HuH-7.5 (cell line): ENCODE data around the gene FKBP10.
"Not testable (repeated sequence)": the region's sequence is repeated elsewhere in the genome, so short reads cannot be mapped to it uniquely, and the experiment has no call there.

ENCODE experiments used
- DNase-seq: peaks from one replicate; pipeline ENCODE4 v3.0.0; 2011; ENCODE audit warnings: low spot score

Gene FKBP10

DNA sequence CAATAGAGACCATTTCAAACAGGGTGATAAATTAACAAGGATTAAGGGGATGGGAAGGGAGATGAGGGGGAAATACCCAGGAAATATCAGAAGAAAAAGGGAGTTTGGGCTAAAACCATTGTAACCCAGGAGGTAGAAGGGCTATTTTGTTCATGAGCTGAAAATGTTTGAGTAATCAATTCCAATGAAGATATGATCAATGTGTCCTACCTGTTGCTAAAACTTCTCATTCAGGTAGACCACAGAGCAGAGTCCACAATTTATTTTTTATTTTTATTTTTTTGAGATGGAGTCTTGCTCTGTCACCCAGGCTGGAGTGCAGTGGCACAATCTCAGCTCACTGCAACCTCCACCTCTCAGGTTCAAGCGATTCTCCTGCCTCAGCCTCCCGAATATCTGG lies 26.6 kb downstream of the FKBP10 start:
- not testable (repeated sequence) for DNase-seq

DNA sequence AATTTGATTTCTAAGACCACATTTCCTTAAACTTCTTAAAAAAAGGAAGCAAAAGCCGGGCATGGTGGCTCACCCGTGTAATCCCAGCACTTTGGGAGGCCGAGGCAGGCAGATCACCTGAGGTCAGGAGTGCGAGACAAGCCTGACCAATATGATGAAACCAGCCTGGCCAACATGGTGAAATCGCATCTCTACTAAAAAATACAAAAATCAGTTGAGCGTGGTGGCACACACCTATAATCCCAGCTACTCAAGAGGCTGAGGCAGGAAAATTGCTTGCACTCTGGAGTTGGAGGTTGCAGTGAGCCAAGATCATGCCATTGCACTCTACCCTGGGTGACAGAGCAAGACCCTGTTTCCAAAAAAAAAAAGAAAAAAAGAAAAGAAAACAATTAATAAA lies 28.0 kb downstream of the FKBP10 start:
- not testable (repeated sequence) for DNase-seq

DNA sequence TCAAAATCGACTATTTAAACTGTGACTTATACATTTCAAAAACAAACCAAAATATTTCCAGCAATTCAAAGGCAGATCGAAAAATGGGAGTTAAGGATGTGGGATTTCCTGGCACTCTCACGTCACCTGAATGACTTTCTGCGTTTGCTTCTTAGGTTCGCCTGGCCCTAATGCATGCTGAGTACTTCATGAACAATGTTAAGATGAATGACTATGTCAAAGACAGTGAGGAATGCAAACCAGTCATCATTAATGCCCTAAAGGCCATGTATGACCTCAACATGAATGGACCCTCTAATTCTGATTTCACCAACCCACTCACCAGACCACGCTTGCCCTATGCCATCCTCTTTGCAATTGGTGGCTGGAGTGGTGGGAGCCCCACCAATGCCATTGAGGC lies 32.2 kb downstream of the FKBP10 start:
- no peak for DNase-seq

DNA sequence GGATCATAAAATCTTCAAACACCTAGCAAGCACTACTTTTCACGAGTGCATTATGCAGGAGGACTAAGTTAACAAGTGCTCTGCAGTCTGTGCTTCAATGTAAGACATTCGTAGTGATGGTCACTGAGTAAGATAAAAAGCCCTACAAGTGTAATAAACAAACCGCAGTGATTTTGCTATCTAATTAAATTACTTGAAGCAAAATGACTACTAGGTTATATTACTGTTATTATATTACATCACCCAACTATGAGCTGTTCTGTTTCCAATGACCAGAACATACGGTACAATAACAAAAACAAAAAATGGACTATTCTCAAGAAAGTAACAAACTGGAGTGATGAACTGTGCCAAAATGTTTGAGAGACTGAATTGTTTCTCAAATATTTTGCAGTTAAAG lies 36.0 kb downstream of the FKBP10 start:
- no peak for DNase-seq

DNA sequence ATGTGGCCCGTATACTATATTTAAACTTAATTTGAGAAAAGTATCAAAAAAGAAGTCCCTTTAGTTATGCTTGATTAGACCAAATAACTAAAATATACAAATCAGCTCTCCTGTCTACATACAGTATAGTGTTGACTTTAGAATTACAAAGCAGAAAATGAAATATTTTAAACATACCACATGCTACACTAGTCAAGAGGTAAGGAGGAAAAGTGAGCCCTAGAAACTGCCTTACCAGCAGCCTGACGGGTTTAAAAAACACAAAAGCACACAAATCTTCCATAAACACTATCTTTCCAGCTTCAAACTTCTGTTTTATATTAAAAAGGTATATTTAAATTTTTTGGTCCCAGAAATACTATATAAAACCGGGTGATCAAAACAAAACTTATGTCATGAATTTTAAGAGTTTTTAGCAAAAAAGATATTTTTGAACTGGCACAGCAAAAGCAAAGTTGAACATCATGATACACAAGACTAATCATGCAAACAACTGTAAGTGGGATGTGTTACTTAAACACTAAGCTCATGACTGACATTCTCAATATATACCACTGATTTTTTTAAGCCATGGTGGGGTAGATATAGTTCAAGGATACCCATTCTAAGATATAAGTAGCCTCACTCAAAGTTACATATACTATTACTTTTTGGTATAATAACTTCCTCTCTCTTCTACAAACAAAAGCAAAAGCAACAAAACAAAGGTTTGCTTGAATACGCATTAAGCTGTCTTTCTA lies 36.6 kb downstream of the FKBP10 start:
- DNase-seq: no peak

DNA sequence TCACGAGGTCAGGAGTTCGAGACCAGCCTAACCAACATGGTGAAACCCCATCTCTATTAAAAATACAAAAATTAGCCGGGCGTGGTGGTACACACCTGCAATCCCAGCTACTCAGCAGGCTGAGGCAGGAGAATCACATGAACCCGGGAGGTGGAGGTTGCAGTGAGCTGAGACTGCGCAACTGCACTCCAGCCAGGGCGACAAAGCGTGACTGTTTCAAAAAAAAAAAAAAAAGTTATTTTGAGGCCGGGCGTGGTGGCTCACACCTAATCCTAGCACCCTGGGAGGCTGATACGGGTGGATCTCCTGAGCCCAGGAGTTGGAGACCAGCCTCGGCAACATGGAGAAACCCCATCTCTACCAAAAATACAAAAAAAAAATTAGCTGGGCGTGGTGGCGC lies 38.6 kb downstream of the FKBP10 start:
- DNase-seq: not testable (repeated sequence)

DNA sequence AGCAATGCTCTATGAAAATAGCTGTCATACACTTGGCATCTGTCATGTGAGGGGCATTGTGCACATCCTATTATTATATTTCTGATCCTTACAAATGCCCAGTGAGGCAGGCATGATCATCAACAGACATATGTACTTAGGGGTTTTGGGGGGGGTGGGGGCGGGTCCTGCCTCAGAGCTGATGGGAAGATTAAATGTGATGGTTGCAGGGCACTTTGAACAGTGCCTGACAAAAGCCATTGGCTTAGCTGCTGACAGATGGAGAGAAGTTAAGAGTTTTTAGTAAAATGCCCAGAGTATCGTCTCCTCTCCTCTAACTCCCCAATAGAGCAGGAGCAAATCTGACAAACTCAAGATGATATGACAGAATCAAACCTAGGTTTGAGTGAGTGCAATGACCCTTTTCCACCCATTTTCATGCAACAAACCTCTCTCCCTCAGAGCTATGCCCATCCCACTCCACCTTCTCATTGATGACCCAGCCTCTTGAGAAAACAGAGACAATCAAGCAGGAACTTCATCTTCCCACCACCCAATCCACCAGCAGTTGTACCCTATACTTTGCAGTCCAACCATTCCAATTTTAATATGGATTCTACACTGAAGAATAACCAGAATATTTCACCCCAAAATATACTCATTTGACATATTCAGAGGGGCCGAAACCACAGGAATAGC lies 47.6 kb downstream of the FKBP10 start:
- DNase-seq: no peak

DNA sequence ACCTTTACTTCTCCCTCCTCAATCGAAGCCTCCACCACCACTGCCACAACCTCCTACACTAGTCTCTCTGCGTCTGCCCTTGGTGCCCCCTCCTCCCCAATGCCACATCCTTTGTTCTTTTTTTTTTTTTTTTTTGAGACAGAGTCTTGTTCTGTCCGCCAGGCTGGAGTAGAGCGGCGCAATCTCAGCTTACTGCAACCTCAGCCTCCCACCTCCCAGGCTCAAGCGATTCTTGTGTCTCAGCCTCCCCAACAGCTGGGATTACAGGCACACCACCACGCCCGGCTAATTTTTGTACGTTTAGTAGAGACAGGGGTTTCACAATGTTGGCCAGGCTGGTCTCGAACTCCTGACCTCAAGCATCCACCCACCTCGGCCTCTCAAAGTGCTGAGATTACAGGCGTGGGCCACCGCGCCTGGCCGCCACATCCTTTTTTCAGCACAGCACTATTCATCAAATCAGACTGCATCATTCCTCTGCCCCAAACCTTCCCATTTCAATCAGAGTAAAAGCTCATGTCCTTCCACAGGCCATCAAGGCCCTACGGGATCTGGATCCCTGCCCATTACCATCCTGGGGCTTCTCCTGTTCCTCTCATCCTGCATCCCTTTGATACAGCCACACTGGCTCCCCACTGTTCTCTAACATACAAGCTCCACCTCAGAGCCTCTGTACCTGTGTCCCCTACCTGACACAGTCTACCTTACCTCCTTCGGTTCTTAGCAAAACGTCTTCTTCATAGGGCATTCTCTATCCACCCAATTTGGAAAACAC lies 50.5 kb downstream of the FKBP10 start:
- DNase-seq: no peak

DNA sequence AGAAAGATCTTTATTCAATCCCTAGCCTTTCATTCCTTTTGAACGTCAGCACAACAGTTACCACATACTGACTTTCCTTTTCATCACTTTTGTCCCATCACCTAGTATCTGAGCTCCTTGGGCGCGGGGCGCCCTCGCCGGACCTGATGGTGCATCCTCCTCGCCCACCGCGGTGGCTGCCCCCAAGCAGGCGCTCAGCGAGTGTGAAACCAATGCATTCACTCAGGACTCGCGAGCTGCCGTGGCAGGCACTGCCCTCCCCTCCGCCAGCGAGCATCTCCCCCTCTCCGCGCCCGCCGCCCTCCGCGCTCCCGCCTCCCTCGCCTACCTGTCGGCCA lies 51.7 kb downstream of the FKBP10 start:
- no peak for DNase-seq

DNA sequence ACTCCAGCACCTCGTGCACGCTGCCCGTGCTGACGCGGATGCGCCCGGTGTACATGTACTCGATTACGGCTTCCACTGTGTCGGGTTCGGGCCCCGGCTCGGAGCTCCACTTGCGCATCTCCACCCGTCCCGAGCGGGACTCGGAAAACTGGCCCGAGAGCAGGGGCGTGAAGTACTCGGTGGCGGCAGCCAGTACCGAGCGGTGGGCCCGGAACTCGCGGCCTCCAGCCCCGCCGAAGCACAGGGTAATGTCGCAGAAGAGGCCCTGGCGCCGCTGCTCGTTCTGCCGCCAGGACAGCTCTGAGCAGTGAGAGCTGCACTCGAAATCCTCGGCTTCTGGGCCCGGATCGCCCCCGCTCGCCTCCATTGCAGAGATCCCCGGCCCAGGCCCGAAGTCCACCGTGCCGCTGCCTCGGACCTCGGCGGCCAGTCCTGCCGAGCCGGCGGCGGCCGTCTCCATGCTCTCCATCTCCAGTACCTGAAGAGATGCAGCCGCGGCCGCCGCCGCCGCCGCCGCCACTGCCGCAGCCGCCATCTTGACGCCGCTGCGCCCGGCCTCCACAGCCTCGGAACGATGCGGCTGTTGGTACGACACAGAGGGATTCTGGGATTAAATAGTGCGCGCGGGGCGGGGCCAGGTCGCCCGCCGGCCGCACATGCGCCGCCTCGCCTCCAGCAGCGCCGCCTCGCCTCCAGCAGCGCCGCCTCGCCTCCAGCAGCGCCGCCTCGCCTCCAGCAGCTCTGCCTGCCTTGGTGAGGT lies 52.2 kb downstream of the FKBP10 start, which contains the start of gene KLHL11:
Gene KLHL11 (minus strand): TSS at position 588 of the 760 bp plus-strand sequence. CDS start 53 bp downstream, at position 535.
- peak; percentile 88 for DNase-seq

DNA sequence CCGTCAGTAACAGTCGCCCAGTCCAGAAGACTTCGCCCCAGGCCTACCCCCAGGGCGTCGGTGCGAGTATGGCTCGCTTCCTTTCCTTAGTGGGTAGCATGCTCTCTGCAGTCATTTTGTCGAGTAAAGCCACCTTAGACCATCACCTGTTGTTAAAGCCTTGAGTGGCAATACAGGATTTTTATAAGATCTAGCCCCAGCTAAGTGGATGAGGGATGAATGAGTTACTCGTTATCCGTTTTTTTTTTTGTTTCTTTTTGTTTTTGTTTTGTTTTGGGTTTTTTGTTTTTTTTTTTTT lies 52.7 kb downstream of the FKBP10 start:
- DNase-seq: no peak

DNA sequence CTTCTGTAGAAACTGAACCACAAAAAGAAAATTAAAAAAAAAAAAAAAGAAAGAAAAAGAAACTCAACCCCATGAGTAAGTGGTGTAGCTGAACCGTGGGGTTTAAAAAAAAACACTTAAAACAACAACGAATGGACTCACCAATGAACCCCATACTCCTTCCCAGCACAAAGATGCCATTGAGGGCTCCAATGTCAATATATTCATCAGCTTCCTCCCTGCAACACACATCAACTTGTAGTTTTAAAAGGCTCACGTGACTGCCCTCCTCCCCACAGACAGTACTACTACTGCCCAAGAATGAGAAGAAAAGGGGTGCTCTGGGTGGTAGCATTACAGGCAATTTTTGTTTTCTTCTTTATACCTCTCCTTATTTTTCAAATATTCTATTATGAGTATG lies 55.8 kb downstream of the FKBP10 start:
- no peak for DNase-seq

DNA sequence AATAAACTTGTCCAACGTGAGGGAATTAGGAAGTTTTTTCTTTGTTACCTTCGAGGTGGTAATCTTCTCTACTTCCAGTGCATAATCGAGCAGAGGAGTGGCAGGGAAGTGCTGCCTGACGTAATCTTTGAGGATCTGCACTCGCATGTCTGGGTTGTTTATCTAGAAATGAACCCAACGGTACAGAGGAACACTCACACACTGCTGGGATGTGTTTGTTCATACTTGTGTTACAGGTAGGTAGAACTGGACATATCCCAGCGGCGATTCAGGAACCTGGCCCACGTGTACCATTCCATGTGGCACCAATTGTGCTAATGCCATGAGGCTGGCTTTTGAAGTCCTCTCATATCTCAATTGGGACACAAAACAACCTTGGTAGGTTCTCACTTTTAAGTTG lies 56.6 kb downstream of the FKBP10 start:
- DNase-seq: no peak

DNA sequence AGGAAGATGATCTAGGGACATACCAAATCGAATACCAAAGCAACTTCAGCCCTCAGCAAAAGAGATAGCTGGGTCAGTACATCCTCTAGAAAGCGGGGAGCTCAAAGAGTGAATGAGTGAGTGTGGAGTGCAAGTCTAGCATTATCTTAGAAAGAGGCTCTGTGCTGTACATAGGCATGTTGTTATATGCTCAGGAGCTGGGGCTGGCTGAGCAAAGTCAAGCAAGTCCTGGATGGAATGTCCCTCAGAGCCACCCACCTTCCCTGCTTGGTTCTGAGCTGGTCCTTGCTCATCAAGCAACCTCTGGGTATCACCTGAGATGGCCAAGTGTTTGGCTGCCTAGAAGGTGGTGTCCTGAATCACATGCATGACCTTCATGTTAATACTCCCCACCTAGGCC lies 57.3 kb downstream of the FKBP10 start:
- no peak for DNase-seq

DNA sequence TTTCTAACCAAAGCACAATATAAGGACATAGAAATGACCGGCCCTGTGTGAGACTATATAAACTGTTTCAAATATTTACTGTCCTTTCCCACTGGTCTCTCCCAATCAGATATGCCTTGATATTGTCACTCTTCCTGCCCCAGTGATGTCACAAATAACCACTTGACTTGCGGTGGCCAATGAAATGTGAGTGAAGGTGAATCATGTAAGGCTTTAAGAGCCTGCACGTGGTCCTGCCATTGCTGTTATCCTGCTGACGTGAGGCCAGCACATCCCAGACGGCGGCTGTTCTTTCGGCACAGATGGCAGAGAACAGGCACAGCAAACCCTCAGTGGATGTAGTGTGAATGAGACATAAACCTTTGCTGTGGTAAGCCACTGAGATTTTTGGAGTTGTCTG lies 57.8 kb downstream of the FKBP10 start:
- no peak for DNase-seq

DNA sequence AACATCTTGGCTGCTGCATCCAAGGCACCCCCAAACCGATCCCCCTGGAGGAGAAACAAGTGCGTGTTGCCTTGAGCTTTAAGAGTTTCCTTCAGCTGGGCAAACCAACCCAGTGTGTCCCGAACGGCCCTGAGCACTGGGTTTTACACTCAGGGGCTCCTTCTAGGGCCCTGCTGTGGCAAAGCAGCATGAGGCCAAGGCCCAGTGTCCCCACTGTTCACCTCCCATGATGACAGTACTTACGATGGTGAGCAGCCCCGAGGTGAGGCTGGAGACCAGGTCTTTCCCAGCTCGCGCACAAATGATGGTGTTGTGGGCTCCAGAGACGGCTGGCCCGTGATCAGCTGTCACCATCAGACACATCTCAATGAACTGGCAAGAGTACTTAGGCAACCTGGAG lies 59.0 kb downstream of the FKBP10 start:
- no peak for DNase-seq
